GM12891 (cell line): ENCODE measurements around the gene OLFML2A.

Source experiments
- DNase-seq: peaks from one replicate; pipeline ENCODE4 v3.0.0; 2011; ENCODE audit warnings: low spot score; ENCODE audit not compliant: insufficient read length
- FAIRE-seq: peaks from 2 replicates; lab custom pipeline; 2011; peaks lifted over from hg19 to GRCh38; lab: Jason Lieb, UNC
- PAX5 ChIP-seq: IDR thresholded peaks from 2 replicates; pipeline ENCODE4 v1.6.1; 2011; ENCODE audit warnings: low read length, moderate library complexity, mild to moderate bottlenecking; ENCODE audit not compliant: insufficient read depth, severe bottlenecking
- POLR2A ChIP-seq: IDR thresholded peaks from 2 replicates; pipeline ENCODE4 v1.6.1; 2011; ENCODE audit warnings: low read depth, low read length, control low read depth
- POLR2AphosphoS5 ChIP-seq: IDR thresholded peaks from 2 replicates; pipeline ENCODE4 v1.6.1; 2011; ENCODE audit warnings: low read depth, low read length, control low read depth
- POU2F2 ChIP-seq: IDR thresholded peaks from 2 replicates; pipeline ENCODE4 v1.6.1; 2011; ENCODE audit warnings: low read depth, mild to moderate bottlenecking, control low read depth, low read length, moderate library complexity
- SPI1 ChIP-seq: IDR thresholded peaks from 2 replicates; pipeline ENCODE4 v1.6.1; 2011; ENCODE audit warnings: low read depth, low read length, control low read depth
- TAF1 ChIP-seq: IDR thresholded peaks from 2 replicates; pipeline ENCODE4 v1.6.1; 2011; ENCODE audit warnings: low read depth, low read length, control low read depth

OLFML2A gene

DNA sequence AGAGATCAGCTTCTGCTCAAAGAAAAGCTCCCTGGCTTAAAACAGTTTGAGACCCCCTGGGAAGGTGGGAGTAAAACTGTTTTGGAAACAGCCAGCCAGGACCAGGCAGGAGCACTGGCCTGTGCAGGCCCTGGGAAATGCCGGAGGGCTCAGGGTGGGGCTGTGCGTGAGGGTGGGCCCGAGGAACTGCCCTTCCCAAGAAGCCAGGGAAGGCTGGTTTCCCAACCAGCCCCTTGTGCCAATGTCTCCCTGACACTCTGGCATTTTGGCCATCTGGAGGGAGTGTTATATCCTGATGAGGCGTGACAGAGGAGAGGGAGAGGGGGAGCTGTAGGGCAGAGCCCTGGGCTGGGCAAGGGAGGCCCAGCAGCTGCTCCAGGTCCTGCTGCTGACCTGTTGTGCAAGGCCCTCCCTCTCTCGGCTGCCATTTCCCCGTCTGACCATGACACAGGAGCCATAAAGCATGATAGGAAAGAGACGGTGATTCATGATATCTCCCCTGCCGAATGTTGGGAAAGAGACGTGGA lies 16.1 kb downstream of the OLFML2A start:
- TF ChIP-seq PAX5 (no peak), POU2F2 (no peak), POLR2A (no peak), POLR2AphosphoS5 (no peak), TAF1 (no peak), SPI1 (no peak)
- no peak for FAIRE-seq
- DNase-seq = no peak

DNA sequence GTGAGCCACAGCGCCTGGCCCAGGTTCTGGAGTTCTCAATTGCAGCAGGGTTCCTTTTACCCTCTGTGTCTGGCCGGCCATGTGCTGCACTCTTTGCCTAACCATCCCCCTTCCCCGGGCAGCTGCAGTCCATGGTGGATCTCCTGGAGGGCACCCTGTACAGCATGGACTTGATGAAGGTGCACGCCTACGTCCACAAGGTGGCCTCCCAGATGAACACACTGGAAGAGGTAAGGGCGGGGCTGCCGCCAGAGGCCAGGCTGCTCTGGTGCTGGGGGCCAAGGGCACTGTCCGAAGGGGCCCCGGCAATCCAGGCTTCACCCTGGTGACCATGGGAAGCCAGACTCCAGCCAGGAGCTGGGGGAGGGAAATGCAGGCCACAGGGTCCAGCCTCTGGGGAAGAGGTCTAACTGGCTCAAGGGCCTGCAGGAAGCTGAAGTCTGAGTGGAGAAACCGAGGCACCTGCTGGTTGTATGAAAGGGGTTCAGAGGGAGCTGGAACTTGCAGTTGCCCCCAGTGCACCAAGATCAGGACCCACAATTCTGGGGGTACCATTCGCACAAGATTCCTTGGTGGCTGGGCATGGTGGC lies 18.1 kb downstream of the OLFML2A start:
- no peak for FAIRE-seq
- DNase-seq = no peak
- TF ChIP-seq SPI1 = no peak
- no peak for TF ChIP-seq POLR2AphosphoS5

DNA sequence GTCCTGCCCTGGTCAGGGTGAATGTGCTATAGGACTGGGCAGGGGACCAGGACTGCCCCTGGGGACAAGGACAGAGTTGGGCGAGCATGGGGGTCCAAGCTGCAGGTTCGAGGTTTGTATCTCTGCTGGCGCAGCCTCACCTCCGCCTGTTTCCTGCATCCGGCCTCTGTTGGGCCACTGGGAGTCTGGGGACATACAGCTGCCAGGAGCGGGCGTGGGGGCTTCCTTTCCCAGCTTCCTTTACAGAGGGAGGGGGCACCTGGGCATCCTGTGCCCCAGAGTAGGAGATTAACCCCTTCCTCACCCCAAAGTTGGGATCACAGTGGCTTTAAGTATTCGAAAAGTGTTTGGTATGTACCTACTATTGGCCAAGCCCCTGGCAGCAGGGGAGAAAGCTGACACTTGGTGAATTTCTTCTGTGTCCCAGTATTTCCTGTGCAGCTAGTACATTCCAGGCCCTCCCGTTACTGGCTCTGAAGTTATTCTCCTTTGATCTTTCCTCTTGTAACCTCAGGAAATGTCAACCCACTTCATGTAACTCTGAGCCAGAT lies 19.0 kb downstream of the OLFML2A start:
- no peak for FAIRE-seq
- DNase-seq = no peak
- no peak for TF ChIP-seq TAF1
- no peak for TF ChIP-seq POLR2A
- no peak for TF ChIP-seq PAX5
- no peak for TF ChIP-seq POU2F2
- TF ChIP-seq SPI1 = no peak
- no peak for TF ChIP-seq POLR2AphosphoS5

DNA sequence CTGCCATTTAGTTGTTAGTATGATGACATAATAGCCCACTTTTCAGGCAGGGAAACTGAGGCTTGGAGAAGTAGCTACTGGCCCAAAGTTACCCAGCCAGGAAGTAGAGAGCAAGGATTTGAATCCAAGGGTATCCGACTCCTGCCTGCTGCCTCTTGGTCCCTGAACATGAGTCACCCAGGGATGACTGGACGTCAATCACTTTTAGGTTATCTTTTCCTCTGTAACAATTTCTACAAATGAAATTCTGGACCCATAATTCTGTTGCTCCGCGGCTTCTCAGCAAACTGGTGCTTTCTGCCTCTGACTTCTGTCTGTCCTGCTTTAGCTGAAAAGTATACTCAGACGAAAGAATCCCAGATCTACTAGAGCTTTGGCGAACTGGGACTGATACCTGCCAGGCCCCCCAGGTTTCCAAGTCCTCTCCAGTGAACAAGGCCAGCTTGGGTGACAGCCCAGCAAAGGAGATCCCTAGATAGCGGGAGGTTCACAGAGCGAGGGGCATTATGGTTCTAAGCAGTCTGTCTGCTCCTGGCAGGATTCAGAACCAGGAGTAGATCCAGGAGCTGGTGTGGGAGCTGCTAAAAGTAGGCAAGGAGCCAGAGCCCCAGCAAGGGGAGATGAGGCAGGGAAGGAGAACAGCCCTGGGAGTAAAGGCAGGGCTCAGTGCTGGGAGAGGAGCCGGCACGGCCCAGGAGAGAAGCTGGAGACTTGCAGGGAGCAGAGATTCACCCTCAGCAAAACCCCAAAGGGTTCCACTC lies 20.6 kb downstream of the OLFML2A start:
- DNase-seq (no peak), FAIRE-seq (no peak)
- TF ChIP-seq POU2F2 (no peak), POLR2AphosphoS5 (no peak), SPI1 (no peak), TAF1 (no peak), PAX5 (no peak), POLR2A (no peak)

DNA sequence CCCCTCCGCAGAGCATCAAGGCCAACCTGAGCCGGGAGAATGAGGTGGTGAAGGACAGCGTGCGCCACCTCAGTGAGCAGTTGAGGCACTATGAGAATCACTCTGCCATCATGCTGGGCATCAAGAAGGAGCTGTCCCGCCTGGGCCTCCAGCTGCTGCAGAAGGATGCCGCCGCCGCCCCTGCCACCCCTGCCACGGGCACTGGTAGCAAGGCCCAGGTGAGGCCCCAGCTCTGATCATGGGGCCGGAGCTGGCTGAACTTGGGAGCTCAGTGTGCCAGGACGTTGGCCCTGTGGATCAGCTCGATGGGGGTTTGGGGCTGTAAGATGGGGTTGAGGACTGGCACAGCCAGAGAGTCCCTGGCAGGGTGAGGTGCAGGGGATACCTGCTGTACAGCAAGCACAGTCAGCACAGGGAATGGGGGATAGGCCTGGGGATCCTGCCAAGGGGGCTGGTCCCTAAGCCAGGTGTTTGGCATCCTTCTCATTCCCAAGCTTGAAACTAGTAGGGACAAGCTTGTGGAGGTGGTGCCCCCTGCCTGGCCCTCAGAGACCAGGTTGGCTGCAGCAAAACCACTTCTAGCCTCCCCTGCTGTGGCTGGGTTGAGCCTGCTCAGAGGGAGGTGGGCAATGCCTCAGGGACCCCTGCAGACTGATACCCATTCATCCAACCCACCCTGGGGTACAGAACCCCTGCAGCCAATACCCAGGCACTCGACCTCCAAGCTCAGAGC lies 22.5 kb downstream of the OLFML2A start:
- no peak for DNase-seq
- TF ChIP-seq POLR2A = no peak
- TF ChIP-seq TAF1 = no peak
- TF ChIP-seq SPI1 = no peak
- no peak for TF ChIP-seq POLR2AphosphoS5
- no peak for TF ChIP-seq PAX5
- FAIRE-seq = no peak

DNA sequence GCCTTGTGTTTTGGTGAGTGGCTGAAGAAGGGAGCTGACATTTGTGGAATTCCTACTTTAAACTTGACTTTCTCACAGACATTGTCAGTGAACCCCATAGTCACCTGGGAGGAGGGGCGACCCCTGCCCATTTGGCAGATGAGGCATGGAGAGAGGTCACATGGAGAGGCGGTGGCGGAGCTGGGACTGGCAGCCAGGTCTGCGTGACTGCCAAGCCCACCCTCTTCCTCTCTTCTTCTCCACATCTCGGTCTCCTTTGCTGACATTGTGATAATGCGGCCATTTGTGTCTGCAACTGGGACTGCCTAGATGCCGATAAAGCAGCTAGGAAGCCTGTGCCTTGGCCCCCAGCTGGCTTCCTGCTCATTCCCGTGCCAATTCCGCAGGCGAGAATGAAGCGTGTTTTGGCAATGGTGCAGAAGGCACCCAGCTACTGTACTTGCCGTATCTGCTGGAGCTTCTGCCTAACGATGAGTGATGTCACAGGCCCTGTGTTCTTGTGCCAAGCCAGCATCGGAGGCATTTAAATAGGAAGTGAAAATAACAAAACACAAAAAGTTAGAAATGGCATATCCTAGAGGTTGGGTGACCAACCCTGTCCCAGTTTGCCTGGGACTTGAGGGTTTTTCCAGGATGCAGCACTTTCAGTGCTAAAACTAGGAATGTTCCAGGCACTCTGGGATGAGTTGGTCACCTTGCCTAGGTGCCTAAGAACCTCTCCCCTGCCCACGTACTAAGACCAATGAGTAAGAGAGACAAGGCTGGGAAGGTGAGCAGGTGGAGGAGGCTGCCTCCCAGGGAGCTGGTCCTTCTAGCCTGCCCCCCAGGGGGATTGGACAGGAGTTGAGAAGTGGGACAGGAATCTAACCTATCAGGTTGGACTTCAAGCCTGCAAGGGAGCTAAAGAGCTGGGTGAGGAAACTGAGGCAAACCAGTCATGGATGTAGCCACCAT lies 23.6 kb downstream of the OLFML2A start:
- FAIRE-seq (peak; percentile 97), DNase-seq (peak; percentile 72)
- TF ChIP-seq TAF1 (no peak), POLR2A (no peak), POU2F2 (no peak), SPI1 (peak; percentile 81), PAX5 (no peak), POLR2AphosphoS5 (no peak)

DNA sequence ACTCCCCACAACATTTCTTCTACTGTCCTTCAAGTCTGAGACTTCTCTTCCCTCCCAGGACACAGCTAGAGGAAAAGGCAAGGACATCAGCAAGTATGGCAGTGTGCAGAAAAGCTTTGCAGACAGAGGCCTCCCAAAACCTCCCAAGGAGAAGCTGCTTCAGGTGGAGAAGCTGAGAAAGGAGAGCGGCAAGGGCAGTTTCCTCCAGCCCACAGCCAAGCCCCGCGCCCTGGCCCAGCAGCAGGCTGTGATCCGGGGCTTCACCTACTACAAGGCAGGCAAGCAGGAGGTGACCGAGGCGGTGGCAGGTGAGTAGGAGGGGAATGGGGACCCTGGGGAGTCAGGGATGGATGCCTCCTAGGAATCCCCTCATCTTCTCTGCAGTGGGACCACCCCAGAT lies 24.4 kb downstream of the OLFML2A start:
- DNase-seq (no peak), FAIRE-seq (no peak)
- TF ChIP-seq POLR2AphosphoS5 (no peak), POU2F2 (no peak), SPI1 (no peak), POLR2A (no peak), PAX5 (no peak), TAF1 (no peak)

DNA sequence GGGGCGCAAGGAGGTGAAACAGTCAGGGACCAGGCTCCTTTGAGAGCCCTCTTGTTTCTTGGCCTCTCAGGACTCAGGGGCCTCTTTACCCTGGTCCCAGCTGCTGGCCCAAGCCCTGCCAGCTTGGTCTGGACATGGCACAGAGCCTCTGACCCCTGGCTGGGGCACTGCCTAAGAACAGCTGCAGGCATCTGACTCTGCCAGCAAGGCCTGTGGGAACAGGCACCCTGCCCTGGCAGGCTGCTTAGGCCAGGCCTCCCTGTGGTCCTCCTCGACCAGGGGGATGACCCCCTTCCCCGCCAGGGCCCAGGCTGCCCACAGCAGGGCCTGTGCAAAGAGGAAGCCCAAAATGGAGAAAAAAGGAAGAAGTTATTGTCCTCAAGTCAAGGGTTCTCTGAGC lies 25.5 kb downstream of the OLFML2A start:
- TF ChIP-seq POLR2AphosphoS5 (no peak), POLR2A (no peak), TAF1 (no peak), POU2F2 (no peak), PAX5 (no peak), SPI1 (no peak)
- DNase-seq (no peak), FAIRE-seq (no peak)
